DND-41 (cell line): ENCODE results near the gene DNAH3.
A peak's percentile ranks its signal among the peaks of the same experiment; 100 is the strongest.

ENCODE experiments used
- ATAC-seq: fragments of 200-7000 bp; cut with Tn5 transposase; 3 replicates; pipeline ENCODE4 v1.9.1; 2021; ENCODE audit warnings: low read depth; ENCODE audit not compliant: insufficient read depth
- DNase-seq: peaks from one replicate; pipeline ENCODE4 v3.0.0-alpha.2; 2020
- H2AFZ ChIP-seq: 2 replicates; pipeline ENCODE4 v1.6.0; 2012; ENCODE audit warnings: low read depth, low read length
- H3K27ac ChIP-seq: 2 replicates; pipeline ENCODE4 v1.5.1; 2012; ENCODE audit warnings: low read length, inconsistent platforms
- H3K27me3 ChIP-seq: fragments of 200-600 bp; sonication (generic); 2 replicates; pipeline ENCODE4 v1.6.0; 2012; ENCODE audit warnings: low read length, mild to moderate bottlenecking, inconsistent platforms; ENCODE audit not compliant: insufficient read depth, poor library complexity
- H3K36me3 ChIP-seq: 2 replicates; pipeline ENCODE4 v1.5.1; 2012; ENCODE audit warnings: low read length, inconsistent platforms; ENCODE audit not compliant: insufficient read depth
- H3K4me1 ChIP-seq: 2 replicates; pipeline ENCODE4 v1.5.1; 2012; ENCODE audit warnings: mild to moderate bottlenecking, low read length; ENCODE audit not compliant: insufficient read depth
- H3K4me2 ChIP-seq: 2 replicates; pipeline ENCODE4 v1.6.0; 2012; ENCODE audit warnings: mild to moderate bottlenecking, moderate library complexity, low read length, inconsistent platforms; ENCODE audit not compliant: insufficient read depth
- H3K4me3 ChIP-seq, 2 experiments: fragments of 200-600 bp in 1 of 2; shearing (Covaris generic) in 1 of 2; 2 replicates each; pipeline ENCODE4 v1.5.1; 2012 to 2016; ENCODE audit warnings: inconsistent platforms in 2 of 2, low read length in 2 of 2, mild to moderate bottlenecking in 2 of 2, low read depth in 1 of 2, moderate library complexity in 1 of 2
- H3K79me2 ChIP-seq: 2 replicates; pipeline ENCODE4 v1.6.0; 2012; ENCODE audit warnings: low read length, inconsistent platforms; ENCODE audit not compliant: insufficient read depth
- H3K9ac ChIP-seq: 2 replicates; pipeline ENCODE4 v1.6.0; 2012; ENCODE audit warnings: low read depth, mild to moderate bottlenecking, inconsistent platforms, low read length, moderate library complexity
- H3K9me3 ChIP-seq: 2 replicates; pipeline ENCODE4 v1.5.1; 2012; ENCODE audit warnings: low read length, moderate library complexity, mild to moderate bottlenecking, inconsistent platforms; ENCODE audit not compliant: insufficient read depth, severe bottlenecking
- H4K20me1 ChIP-seq: 2 replicates; pipeline ENCODE4 v1.6.0; 2012; ENCODE audit warnings: low read length; ENCODE audit not compliant: insufficient read depth
- CTCF ChIP-seq: IDR thresholded peaks from 2 replicates; pipeline ENCODE4 v1.5.1; 2012; ENCODE audit warnings: borderline replicate concordance, low read length, moderate library complexity, mild to moderate bottlenecking; ENCODE audit not compliant: poor library complexity, severe bottlenecking; ENCODE audit errors: extremely low read depth
- EZH2 ChIP-seq: IDR thresholded peaks from 3 replicates; pipeline ENCODE4 v1.6.1; 2012; ENCODE audit warnings: borderline replicate concordance, low read depth, mild to moderate bottlenecking, moderate library complexity, low read length, inconsistent platforms; ENCODE audit not compliant: severe bottlenecking

The DNAH3 gene

GRCh38 chr16:20944861-20945574, 205.6 kb downstream of the DNAH3 start:
- H2AFZ ChIP-seq = no peak overlapping the region

GRCh38 chr16:20942256-20942655, 208.4 kb downstream of the DNAH3 start:
- no peaks in the 10 kb centered on the region for H3K36me3 ChIP-seq
- no peak for TF ChIP-seq CTCF
- TF ChIP-seq EZH2 = no peak
- H4K20me1 ChIP-seq = no peaks in the 10 kb centered on the region
- ATAC-seq (no peak), DNase-seq (no peak)
- H2AFZ ChIP-seq = no peak overlapping the region
- H3K9ac ChIP-seq = no peak overlapping the region
- H3K4me2 ChIP-seq = no peak overlapping the region
- H3K4me1 ChIP-seq = no peaks in the 10 kb centered on the region
- no peak overlapping the region for H3K27ac ChIP-seq
- no peak overlapping the region for H3K4me3 ChIP-seq
- H3K79me2 ChIP-seq = no peaks in the 10 kb centered on the region
- H3K9me3 ChIP-seq = no peaks in the 10 kb centered on the region
- no peaks in the 10 kb centered on the region for H3K27me3 ChIP-seq

More at GRCh38 chr16:20944861-20945574, 205.6 kb downstream of the DNAH3 start:
- no peaks in the 10 kb centered on the region for H3K4me1 ChIP-seq
- no peaks in the 10 kb centered on the region for H4K20me1 ChIP-seq
- H3K36me3 ChIP-seq = no peaks in the 10 kb centered on the region
- H3K27me3 ChIP-seq = no peaks in the 10 kb centered on the region
- no peak overlapping the region for H3K4me2 ChIP-seq
- H3K9ac ChIP-seq = no peak overlapping the region
- DNase-seq (peak; percentile 13), ATAC-seq (no peak)
- no peak overlapping the region for H3K27ac ChIP-seq
- TF ChIP-seq CTCF = peak; percentile 36
- no peak for TF ChIP-seq EZH2
- H3K4me3 ChIP-seq = no peak overlapping the region
- H3K9me3 ChIP-seq = no peaks in the 10 kb centered on the region
- no peaks in the 10 kb centered on the region for H3K79me2 ChIP-seq

GRCh38 chr16:20941636-20941926, 209.1 kb downstream of the DNAH3 start:
- no peak overlapping the region for H3K27ac ChIP-seq

More at GRCh38 chr16:20941636-20941926, 209.1 kb downstream of the DNAH3 start:
- no peaks in the 10 kb centered on the region for H3K27me3 ChIP-seq
- no peak overlapping the region for H2AFZ ChIP-seq
- H3K9me3 ChIP-seq = no peaks in the 10 kb centered on the region
- no peak for ATAC-seq
- H3K4me1 ChIP-seq = no peaks in the 10 kb centered on the region
- no peak overlapping the region for H3K9ac ChIP-seq
- no peak overlapping the region for H3K4me3 ChIP-seq
- TF ChIP-seq CTCF (no peak), EZH2 (no peak)
- H4K20me1 ChIP-seq = no peaks in the 10 kb centered on the region
- no peaks in the 10 kb centered on the region for H3K79me2 ChIP-seq
- H3K4me2 ChIP-seq = no peak overlapping the region
- no peak for DNase-seq
- H3K36me3 ChIP-seq = no peaks in the 10 kb centered on the region
